Superior temporal gyrus (tissue), 1 donor: Measurements from ENCODE around the gene CLDN9.
"Not testable (repeated sequence)": the region's sequence is repeated elsewhere in the genome, so short reads cannot be mapped to it uniquely, and the experiment has no call there.

Experiments
- DNase-seq: peaks from one replicate; pipeline ENCODE4 v3.0.0-alpha.2; 2016; ENCODE audit errors: extremely low spot score

The CLDN9 gene

DNA sequence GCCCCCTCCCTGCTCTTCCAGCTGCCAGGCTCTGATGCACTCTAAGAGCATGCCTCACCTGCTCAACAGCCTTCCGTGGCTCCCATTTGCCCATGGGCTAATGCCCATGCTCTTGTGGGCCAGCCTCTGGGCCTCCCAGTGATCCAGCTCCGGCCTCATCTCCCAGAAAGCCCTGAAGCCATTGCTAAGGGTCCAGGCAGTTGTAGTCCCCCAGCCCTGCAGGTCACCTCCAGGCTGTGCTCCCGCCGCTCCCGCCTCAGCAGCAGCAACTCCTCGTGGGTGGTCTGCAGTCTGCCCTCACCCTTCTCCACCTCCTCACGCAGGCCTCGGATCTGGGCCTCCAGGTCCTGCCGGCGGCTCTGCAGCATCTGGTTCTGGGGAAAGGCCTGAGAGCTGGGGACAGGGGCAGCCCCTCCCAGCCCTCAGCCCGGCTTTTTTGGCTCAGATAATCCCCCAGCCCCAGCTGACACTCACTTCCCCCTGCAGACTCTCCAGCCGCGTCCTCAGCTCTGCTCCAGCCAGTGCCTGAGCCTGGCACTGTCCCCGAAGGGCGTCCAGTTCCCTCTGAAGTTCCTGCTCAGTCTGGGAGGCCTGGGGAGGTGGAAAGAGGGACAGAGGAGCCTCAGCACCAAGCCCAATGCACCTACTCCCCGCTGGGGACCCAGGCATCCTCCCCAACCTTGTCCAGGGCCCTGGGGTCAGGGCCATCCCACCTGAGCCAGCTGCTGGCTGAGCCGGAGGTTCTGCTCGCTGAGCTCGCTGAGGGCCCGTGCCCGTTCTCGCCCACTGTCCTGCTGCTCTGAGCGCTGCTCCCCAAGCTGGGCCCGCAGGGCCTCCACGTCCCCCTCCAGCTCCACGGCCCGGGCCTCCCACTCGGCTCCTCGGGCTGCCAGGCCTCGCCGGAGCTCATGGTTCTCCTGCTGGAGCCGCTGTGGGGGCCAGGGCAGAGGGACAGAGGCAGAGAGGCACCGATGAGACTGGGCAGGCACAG, 17.8 kb downstream of the CLDN9 start:
- no peak for DNase-seq

DNA sequence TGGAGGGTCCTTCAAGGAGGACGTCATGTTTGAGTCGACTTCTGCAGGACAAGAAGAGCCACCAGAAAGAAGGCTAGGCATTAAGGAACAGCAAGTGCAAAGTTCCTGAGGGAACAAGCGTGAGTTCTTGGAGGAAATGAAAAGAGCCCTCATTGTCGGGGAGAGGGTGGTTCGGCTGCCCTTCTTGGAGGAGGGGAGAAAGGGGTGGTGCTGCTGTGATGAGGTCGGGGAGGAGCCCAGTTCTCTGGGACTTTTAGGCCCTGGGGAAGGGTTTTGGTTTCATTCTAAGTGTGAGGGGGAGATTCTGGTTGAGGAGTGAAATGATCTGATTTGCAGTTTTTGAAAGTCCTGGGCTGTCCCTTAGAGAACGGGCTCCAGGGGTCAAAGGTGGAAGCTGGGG, 19.9 kb downstream of the CLDN9 start:
- no peak for DNase-seq

DNA sequence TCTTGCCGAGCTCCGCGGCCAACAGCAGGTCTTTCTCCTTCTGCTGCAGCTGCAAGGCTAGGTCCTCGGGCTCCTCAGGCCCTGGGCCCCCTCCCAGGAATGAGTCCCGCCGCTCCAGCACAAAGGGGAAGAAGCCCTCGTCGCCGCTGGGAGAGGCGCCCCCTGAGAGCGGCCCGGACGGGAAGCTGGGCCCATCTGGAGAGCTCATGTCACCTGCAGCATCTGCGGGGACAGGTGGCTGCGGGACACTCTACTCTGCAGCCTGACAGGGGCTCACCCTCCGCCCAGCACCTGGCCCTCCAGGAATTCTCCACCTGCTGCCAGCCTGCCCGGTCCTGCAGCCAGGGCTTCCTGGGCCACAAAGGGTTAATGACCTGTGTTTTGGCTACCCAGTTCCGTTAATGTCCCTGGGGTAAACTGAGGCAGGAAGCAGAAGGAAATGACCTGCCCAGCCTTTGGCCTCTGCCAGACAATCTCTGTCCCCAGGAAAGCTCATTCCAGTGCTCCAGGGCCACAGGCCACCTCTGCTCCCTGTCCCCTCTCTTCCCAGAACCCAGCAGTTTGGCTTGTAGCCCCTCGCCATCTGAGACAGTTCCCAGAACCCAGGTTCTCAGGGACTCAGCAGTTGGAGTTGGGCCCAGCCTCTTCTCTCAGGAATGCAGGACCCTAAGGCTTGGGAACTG, 22.7 kb downstream of the CLDN9 start:
- no peak for DNase-seq

DNA sequence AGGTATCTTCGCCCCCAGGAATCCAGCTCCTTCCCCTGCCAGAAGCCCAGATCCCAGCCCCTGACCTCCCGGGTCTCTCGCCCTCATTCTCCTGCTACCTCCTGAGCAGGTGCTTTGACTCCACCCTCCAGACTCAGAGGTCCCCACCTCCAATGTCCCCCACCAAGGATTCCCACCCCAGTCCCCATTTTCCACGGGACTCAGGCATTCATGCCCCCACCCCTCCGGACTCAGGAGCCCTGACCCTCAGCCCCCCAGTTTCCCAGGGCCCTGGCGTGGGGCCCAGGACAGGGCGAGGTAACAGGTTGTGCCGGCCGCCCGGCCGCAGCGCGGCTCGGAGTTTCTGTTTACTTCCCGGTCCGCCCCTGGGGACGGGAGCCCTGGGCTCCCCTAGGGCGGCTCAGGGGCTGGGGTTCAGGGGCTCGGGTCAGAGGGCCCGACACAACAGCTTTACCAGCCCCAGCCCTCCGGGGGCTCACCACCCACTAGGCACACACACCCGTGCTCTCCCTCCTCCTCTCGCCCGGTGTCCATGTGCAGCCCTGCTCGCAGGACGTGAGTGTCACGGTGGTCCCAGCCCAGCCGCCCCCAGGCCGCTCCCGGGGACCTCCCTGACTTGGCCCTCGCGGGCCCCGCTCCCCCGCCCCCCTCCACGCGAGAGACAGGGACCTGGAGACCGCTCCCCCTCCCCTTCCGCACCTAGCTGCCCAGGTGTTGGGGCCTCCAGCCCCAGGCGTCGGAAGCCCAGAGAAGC, 23.4 kb downstream of the CLDN9 start:
- DNase-seq: no peak

DNA sequence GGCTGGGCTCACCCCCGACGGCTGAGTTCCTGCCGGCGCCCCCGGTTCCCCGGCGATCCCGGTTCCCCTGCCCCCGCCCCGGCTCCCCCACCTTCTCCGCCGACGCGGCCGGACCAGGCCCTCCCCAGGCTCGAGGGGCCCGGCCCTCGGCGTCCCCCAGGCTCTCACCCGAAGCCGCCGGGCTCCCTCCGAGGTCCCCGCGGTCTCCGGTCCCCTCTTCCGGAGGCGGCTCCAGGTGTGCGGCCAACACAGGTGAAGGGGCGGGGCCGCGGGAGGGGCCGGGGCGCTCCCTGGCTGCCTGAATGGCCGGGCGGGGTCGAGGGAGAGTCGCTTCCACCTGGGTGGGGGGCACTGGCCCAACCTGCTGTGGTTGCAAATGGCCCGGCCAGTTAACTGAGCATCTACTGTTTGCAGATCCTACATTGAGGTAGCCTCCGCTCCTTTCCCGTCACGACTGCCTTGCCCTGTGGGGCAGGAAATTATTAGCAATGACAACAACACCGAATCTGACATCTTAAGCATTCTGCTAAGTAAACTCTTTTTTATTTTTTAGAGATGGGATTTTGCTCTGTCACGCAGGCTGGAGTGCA, 24.1 kb downstream of the CLDN9 start, which contains the start of gene BICDL2:
TSS of gene BICDL2 (minus strand) at position 219 of the 590 bp plus-strand sequence. CDS start 1,448 bp downstream, outside the sequence.
- DNase-seq: no peak

DNA sequence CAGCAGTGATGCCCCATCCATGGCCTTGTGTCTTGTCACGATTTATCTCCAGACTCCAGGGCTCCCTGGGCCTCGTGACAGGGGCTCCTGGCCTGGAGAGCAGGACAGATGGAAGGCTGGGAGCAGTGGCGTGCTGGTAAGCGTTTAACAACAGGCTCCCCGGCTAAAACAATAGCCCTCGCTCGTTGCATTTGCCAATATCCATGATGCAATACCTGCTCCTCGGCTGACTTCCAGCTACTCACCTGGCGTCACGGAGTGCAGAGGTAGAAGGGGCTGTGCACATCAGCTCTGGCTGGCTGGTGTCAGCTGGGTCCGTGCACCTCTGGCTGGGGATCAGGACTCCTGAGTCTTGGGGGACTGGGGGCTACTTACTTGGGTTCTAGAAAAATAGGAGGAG, 25.5 kb downstream of the CLDN9 start:
- DNase-seq: no peak

DNA sequence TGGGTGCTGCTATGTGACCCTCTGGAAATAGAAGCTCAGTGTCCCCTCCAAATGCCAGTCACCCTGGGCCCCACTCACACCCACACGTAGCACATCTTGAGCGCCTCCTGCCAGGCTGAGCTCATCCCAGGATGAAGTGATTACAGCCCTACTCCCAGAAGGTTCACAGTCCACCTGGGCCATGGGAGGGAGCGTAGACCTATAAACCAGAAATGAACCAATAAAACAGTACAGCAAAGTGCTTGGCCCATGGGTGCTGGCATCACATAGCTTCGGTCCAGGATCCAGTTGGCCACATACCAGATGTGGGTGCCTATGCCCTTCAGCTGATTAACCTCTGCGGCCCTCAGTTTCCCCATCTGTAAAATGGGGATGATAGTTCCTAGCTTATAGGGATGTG, 26.2 kb downstream of the CLDN9 start:
- DNase-seq: no peak

DNA sequence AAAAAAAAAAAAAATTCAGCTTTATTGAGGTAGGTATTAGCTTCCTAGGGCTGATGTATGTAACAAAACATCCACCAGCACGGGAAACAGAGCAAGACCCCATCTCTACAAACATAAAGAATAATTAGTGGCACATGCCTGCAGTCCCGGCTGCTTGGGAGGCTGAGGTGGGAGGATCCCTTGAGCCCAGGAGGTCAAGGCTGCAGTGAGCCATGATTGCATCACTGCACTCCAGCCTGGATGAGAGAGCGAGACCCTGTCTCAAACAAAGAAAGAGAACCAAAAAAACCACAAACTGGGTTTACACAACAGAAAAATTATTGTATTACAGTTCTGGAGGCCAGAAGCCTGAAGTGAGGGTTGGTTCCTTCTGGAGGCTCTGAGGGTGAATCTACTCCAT, 29.7 kb downstream of the CLDN9 start:
- DNase-seq: no peak

DNA sequence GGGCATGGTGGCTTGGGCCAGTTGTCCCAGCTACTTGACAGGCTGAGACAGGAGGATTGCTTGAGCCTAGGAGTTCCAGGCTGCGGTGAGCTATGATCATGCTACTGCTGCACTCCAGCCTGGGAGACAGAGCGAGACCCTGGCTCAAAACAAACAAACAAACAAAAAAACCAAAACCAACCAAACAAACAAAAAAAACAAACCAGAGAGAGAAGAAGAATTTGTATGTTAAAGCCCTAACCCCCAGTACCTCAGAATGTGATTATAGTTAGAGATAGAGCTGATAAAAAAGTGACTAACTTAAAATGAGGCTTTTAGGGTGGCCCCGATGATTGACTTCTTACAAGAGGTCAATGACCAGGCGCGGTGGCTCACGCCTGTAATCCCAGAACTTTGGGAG, 32.0 kb downstream of the CLDN9 start:
- DNase-seq: no peak

DNA sequence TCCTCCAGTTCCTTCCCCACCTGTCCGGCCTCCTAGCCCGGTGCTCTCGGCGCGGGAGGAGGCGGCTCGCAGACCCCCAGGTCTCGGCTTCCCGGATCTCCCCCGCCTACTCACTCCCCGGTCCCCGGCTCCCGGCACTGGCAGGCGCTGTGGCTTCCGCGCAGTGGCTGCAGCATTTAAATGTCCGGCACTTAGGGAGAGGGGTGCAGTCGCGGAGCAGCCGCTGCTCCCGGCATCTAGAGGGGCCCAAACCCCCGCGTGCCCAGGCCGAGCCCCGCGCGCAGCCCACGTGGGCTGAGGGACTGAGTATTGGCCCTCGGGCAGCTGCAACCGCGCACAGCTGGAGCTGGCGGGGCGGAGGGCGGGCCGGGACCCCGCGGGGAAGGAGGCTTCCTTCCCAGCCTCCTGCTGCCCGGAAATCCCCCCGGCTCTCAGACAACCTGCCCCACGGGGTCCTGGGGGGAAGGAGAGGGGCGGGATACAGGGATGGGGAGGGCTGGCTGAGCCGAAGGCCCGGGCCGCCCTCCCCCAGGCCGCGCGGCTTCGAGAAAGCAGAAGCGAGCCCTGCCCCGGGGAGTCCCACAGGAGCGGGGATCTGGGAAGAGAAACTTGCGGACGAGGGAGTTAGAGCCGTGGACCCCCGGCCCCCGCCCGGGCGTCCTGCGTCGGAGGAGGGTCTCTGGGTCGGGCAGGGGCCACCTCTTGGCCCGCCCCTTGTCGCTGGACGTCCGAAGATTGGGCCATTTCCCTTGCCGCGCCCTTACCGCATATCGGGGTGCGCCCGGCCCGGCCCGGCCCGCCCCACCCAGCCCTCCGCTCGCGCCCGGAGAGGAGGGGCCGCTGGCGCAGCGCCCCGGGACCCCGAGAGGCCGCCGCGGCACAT, 33.3 kb downstream of the CLDN9 start, which contains the start of gene MMP25:
TSS of gene MMP25 (plus strand) at position 804 of the 883 bp plus-strand sequence. CDS start 357 bp downstream, outside the sequence.
- DNase-seq: no peak

DNA sequence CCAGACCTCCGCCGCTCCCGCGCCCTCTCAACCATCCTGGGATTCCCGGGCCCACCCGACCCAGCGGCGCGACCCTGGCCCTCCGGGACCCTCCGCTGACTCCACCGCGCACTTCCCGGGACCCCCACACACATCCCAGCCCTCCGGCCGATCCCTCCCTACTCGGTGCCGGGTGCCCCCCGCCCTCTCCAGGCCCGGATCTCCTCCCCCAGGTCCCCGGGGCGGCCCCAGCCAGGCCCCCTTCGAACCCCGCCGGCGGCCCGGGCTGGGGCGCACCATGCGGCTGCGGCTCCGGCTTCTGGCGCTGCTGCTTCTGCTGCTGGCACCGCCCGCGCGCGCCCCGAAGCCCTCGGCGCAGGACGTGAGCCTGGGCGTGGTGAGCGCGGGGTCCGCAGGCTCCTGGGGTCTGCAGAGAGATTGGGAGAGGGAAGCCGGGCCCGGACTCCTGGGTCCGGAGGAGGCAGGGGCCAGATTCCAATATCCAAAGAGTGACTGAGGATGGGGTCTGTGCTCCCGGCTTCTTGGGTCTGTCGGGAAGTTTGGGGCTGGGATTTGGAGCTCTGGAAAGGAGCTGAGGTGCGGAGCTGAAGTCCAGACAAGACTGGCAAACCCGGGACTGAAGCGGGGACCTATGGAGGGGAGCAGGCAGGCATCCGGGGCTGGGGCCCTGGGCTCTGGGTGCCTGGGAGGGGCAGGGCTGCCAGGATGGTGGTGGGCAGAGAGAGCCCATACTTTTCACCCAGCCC, 34.1 kb downstream of the CLDN9 start:
- DNase-seq: no peak

DNA sequence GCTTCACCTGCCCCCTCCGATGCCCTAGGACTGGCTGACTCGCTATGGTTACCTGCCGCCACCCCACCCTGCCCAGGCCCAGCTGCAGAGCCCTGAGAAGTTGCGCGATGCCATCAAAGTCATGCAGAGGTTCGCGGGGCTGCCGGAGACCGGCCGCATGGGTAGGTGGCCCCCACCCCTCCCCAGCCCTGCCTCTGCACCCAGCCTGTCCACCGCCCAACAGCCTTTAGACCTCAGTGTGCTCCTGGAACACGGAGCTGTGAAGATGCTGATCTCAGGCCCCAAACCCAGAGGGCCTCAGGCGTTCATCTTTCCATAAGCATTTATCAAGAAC, 34.6 kb downstream of the CLDN9 start:
- no peak for DNase-seq

DNA sequence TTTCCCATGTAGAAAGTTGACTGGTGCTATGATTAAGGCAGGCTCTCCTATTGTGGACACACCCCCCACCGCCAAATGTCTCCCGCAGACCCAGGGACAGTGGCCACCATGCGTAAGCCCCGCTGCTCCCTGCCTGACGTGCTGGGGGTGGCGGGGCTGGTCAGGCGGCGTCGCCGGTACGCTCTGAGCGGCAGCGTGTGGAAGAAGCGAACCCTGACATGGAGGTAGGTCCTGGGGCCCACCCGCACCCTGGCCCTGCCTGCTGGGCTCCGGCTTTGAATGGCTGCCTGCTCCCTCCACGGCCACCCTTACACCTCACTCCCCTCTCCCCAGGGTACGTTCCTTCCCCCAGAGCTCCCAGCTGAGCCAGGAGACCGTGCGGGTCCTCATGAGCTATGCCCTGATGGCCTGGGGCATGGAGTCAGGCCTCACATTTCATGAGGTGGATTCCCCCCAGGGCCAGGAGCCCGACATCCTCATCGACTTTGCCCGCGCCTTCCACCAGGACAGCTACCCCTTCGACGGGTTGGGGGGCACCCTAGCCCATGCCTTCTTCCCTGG, 37.3 kb downstream of the CLDN9 start:
- no peak for DNase-seq

DNA sequence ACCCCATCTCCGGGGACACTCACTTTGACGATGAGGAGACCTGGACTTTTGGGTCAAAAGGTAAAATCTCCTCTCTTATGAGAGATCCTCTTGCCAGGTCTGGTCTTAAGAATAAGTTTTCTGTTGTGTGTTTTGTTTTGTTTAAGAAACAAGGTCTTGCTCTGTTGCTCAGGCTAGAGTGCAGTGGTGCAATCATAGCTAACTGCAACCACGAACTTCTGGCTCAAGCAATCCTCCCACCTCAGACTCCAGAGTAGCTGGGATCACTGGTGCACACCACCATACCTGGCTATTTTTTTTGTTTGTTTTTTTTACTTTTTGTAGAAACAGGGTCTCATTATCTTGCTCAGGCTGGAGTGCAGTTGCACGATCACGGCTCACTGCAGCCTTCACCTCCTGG, 37.8 kb downstream of the CLDN9 start:
- no peak for DNase-seq

DNA sequence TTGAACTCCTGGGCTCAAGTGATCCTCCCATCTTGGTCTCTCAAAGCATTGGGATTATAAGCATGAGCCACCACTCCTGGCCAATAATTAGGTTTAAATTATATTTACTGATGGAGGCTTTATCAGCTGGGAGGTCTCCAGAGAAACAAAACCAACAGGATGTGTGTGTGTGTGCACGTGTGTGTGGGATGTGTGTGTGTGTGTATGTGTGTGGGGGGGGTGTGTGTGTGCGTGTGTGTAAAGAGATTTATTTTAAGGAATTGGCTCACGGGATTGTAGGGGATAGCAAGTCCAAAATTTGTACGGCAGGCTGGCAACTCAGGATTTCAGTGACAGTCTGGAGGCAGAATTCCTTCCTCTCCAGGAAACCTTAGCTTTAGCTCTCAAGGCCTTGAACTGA, 38.3 kb downstream of the CLDN9 start:
- DNase-seq: no peak

DNA sequence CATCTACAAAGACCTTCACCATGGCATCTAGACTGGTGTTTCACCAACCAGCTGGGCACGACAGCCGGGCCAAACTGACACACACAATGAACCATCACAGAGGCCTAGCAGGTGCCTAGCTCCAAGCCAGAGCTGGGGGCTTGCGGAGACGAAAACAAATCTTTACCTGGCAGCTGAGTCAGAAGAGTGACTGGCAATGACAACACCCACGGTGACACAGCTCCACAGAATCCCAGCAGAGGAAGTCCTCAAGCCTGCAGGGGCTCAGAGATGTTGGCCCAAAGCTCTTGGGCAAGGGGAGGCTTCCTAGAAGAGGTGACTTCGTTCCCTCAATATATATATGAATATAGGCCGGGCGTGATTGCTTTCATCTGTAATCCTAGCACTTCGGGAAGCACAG, 38.8 kb downstream of the CLDN9 start:
- DNase-seq: no peak

DNA sequence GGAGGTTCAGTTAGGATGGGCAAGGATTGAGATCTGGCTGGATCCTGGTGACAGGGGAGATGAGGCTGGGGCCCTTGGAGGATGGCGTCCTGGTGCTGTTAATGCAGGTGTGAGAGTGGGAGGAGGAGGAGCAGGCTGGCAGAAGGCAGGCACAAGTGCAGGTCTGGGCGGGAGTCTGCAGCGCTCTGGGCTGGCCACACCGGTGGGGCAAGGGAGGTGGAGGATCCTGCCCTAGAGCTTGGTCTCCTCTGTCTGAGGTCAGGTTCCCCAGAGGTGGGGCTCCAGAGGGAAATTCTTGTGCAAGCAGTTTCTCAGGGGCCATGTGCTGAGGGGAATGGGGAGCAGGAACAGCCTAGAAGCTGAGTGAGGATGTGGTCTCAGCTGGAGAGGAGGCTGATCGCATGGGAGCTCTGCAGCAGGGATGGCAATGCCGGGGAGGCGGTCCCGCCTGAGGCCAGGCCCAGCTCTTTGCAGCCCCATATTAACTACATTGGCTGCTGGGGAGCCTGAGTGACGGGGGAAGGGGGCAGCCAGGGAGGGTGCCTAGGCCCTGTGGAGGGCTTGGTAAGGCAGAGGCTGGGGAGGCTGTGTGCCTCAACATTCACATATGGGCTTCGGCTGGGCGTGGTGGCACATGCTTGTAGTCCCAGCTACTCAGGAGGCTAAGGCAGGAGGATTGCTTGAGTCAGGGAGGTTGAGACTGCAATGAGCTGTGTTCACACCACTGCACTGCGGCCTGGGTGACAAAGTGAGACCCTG, 40.0 kb downstream of the CLDN9 start:
- DNase-seq: not testable (repeated sequence)

DNA sequence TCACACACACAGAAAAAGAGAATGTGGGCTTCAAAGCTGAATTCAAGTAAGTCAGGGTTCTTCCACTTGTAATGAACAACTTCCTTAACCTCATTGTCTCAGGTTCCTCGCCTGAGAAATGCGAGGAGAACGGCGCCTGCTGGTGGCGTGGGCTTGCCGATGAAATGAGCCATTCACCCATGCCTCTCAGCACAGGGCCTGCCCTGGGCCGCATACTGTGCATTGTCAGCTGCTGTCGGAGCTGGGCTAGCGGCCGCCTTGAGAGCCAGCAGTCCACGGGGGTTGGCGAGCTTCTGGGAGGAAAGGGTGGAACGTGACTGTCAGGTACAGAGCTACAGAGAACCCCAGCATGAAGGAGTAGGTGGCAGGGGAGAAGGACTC, 40.6 kb downstream of the CLDN9 start:
- DNase-seq: not testable (repeated sequence)
